ENCODE results near the gene CCR7. TPM values are rescaled to one million over a fixed set of nuclear protein-coding genes. Genes with fewer than 3 reads are reported as not detected.

Gene CCR7
- total and polyA plus RNA-seq, 7 experiments from 2014 or later = 153 to 2,301 (median 633) TPM

- Histone ChIP-seq H3K27me3 (ENCODE audit: control insufficient read depth in 2 of 2, insufficient read depth in 2 of 2, low read length in 2 of 2) (no peaks in the 10 kb centered on the region), H3K27ac (ENCODE audit: low read depth, low read length) (peak overlapping the region; percentile 71), H3K4me3 (ENCODE audit: low read length) (peak overlapping the region; percentile 19), H3K36me3 (ENCODE audit: control insufficient read depth in 2 of 3, insufficient read depth in 3 of 3, low read length in 3 of 3) (no peaks in the 10 kb centered on the region), H3K4me1 (ENCODE audit: control insufficient read depth in 2 of 2, insufficient read depth in 2 of 2, low read length in 2 of 2) (peaks cover 67 to 74% of the 10 kb centered on the region in 2 donors), H3K9me3 (ENCODE audit: control insufficient read depth in 2 of 3, low read length in 3 of 3) (no peaks in the 10 kb centered on the region)
- Mint-ChIP-seq H3K4me3 (peak overlapping the region; percentile 12 to 90 (median 72)), H3K27ac (peak overlapping the region; percentile 92 to 99 (median 97)), H3K36me3 (peaks cover 0 to 23% (median 0%) of the 10 kb centered on the region in 5 donors), H3K27me3 (peaks cover 0 to 3% (median 0%) of the 10 kb centered on the region in 5 donors), H3K4me1 (peaks cover 57 to 99% (median 87%) of the 10 kb centered on the region in 7 donors), H3K9me3 (peaks cover 0 to 8% (median 0%) of the 10 kb centered on the region in 11 donors)
- ATAC-seq (no peak), DNase-seq (peak in 1 of 9 donors; percentile 15)
- POLR2A ChIA-PET = interaction anchor here (0.6 to 45.4 kb wide), 23 partner anchors 10 to 226 kb away, joined by 3 to 1524 read pairs (median 5); partner anchors contain the start of genes CCR7, RARA and TOP2A
- CTCF ChIA-PET = interaction anchor here (0.6 to 9.2 kb wide), 38 partner anchors 9 to 587 kb away, joined by 3 to 88 read pairs (median 6); partner anchors contain the start of genes GJD3, IGFBP4 and TOP2A
- intact Hi-C loops (cut with micrococcal nuclease) = loop anchor here (1.0 to 2.0 kb wide), 16 partner anchors 7 to 315 kb away; partner anchors contain the start of genes IGFBP4 (in 1 of the 2) and WIPF2 (in 1 of the 2)
These were observed 31.4 kb downstream of the CCR7 start for GRCh38 chr17:40533896-40534295.

GRCh38 chr17:40532520-40533253 lies 32.6 kb downstream of the CCR7 start:
- no peaks in the 10 kb centered on the region for H3K9me3 ChIP-seq (ENCODE audit: control insufficient read depth in 2 of 3, low read length in 3 of 3)
- H3K36me3 ChIP-seq (ENCODE audit: control insufficient read depth in 2 of 3, insufficient read depth in 3 of 3, low read length in 3 of 3) = no peaks in the 10 kb centered on the region
- intact Hi-C loops (cut with micrococcal nuclease) = loop anchor here (1.0 to 2.0 kb wide), 16 partner anchors 9 to 314 kb away; partner anchors contain the start of genes IGFBP4 (in 1 of the 2) and WIPF2 (in 1 of the 2)
- ChIA-PET POLR2A (interaction anchor here (0.6 to 45.4 kb wide), 31 partner anchors 11 to 225 kb away, joined by 3 to 1524 read pairs (median 6); partner anchors contain the start of genes CCR7, IGFBP4, RARA and TOP2A), CTCF (interaction anchor here (0.6 to 9.2 kb wide), 49 partner anchors 10 to 588 kb away, joined by 3 to 88 read pairs (median 6); partner anchors contain the start of genes GJD3, IGFBP4 and TOP2A)
- no peak overlapping the region for H3K27ac ChIP-seq (ENCODE audit: low read depth, low read length)
- no peak for ATAC-seq
- H3K27ac Mint-ChIP-seq = peak overlapping the region; percentile 92 to 99 (median 97)
- H3K27me3 ChIP-seq (ENCODE audit: control insufficient read depth in 2 of 2, insufficient read depth in 2 of 2, low read length in 2 of 2) = no peaks in the 10 kb centered on the region
- DNase-seq = peak in 1 of 9 donors; percentile 6
- H3K4me1 ChIP-seq (ENCODE audit: control insufficient read depth in 2 of 2, insufficient read depth in 2 of 2, low read length in 2 of 2) = peaks cover 73 to 74% of the 10 kb centered on the region in 2 donors
- H3K4me1 Mint-ChIP-seq = peaks cover 58 to 99% (median 83%) of the 10 kb centered on the region in 7 donors
- no peak overlapping the region for H3K4me3 ChIP-seq (ENCODE audit: low read length)
- H3K27me3 Mint-ChIP-seq = peaks cover 0 to 3% (median 0%) of the 10 kb centered on the region in 5 donors
- peak overlapping the region in 8 of 10 donors; percentile 12 to 90 (median 78) for H3K4me3 Mint-ChIP-seq
- H3K36me3 Mint-ChIP-seq = peaks cover 0 to 29% (median 0%) of the 10 kb centered on the region in 5 donors
- H3K9me3 Mint-ChIP-seq = peaks cover 0 to 7% (median 0%) of the 10 kb centered on the region in 11 donors

GRCh38 chr17:40531051-40531991 lies 34.0 kb downstream of the CCR7 start:
- no peaks in the 10 kb centered on the region for H3K9me3 ChIP-seq (ENCODE audit: control insufficient read depth in 2 of 3, low read length in 3 of 3)
- H3K4me1 Mint-ChIP-seq = peaks cover 47 to 90% (median 70%) of the 10 kb centered on the region in 7 donors
- peak overlapping the region; percentile 15 for H3K4me3 ChIP-seq (ENCODE audit: low read length)
- H3K27ac Mint-ChIP-seq = peak overlapping the region; percentile 72 to 99 (median 92)
- peaks cover 0 to 9% (median 0%) of the 10 kb centered on the region in 11 donors for H3K9me3 Mint-ChIP-seq
- H3K27me3 Mint-ChIP-seq = peaks cover 0 to 3% (median 0%) of the 10 kb centered on the region in 5 donors
- intact Hi-C loops (cut with micrococcal nuclease) = no loop called here
- CTCF ChIA-PET = interaction anchor here (0.6 to 9.2 kb wide), 31 partner anchors 8 to 227 kb away, joined by 3 to 88 read pairs (median 9); partner anchors contain the start of genes IGFBP4 and TOP2A
- peak; percentile 14 for ATAC-seq
- peaks cover 63 to 67% of the 10 kb centered on the region in 2 donors for H3K4me1 ChIP-seq (ENCODE audit: control insufficient read depth in 2 of 2, insufficient read depth in 2 of 2, low read length in 2 of 2)
- no peaks in the 10 kb centered on the region for H3K27me3 ChIP-seq (ENCODE audit: control insufficient read depth in 2 of 2, insufficient read depth in 2 of 2, low read length in 2 of 2)
- POLR2A ChIA-PET = interaction anchor here (0.8 to 45.4 kb wide), 17 partner anchors 9 to 171 kb away, joined by 3 to 1524 read pairs (median 6); partner anchors contain the start of genes CCR7 and IGFBP4
- H3K36me3 Mint-ChIP-seq = peaks cover 0 to 34% (median 0%) of the 10 kb centered on the region in 5 donors
- no peak overlapping the region for H3K27ac ChIP-seq (ENCODE audit: low read depth, low read length)
- H3K36me3 ChIP-seq (ENCODE audit: control insufficient read depth in 2 of 3, insufficient read depth in 3 of 3, low read length in 3 of 3) = no peaks in the 10 kb centered on the region
- peak overlapping the region in 8 of 10 donors; percentile 0 to 78 (median 48) for H3K4me3 Mint-ChIP-seq
- DNase-seq = peak in 6 of 9 donors; percentile 39 to 84 (median 66)

- Mint-ChIP-seq H3K4me3 (peak overlapping the region in 4 of 10 donors; percentile 19 to 64 (median 52)), H3K9me3 (peaks cover 0 to 16% (median 2%) of the 10 kb centered on the region in 11 donors), H3K27ac (peak overlapping the region; percentile 72 to 99 (median 92)), H3K4me1 (peaks cover 42 to 86% (median 63%) of the 10 kb centered on the region in 7 donors), H3K36me3 (peaks cover 0 to 36% (median 0%) of the 10 kb centered on the region in 5 donors), H3K27me3 (peaks cover 0 to 3% (median 0%) of the 10 kb centered on the region in 5 donors)
- Histone ChIP-seq H3K9me3 (ENCODE audit: control insufficient read depth in 2 of 3, low read length in 3 of 3) (peaks cover 0 to under 1% (median 0%) of the 10 kb centered on the region in 3 experiments), H3K4me1 (ENCODE audit: control insufficient read depth in 2 of 2, insufficient read depth in 2 of 2, low read length in 2 of 2) (peaks cover 58 to 67% of the 10 kb centered on the region in 2 donors), H3K27me3 (ENCODE audit: control insufficient read depth in 2 of 2, insufficient read depth in 2 of 2, low read length in 2 of 2) (no peaks in the 10 kb centered on the region), H3K4me3 (ENCODE audit: low read length) (no peak overlapping the region), H3K36me3 (ENCODE audit: control insufficient read depth in 2 of 3, insufficient read depth in 3 of 3, low read length in 3 of 3) (no peaks in the 10 kb centered on the region), H3K27ac (ENCODE audit: low read depth, low read length) (no peak overlapping the region)
- ChIA-PET CTCF (interaction anchor here (1.0 to 5.4 kb wide), 6 partner anchors 13 to 172 kb away, joined by 4 to 34 read pairs (median 16); no protein-coding TSS in a partner anchor), POLR2A (interaction anchor here (1.3 to 45.4 kb wide), 3 partner anchors 9 to 32 kb away, joined by 3 to 1524 read pairs (median 5); partner anchors contain the start of gene CCR7)
- intact Hi-C loops (cut with micrococcal nuclease) = no loop called here
- DNase-seq (no peak), ATAC-seq (no peak)
These were observed 34.7 kb downstream of the CCR7 start for GRCh38 chr17:40530531-40530994.

- Histone ChIP-seq H3K36me3 (ENCODE audit: control insufficient read depth in 2 of 3, insufficient read depth in 3 of 3, low read length in 3 of 3) (no peaks in the 10 kb centered on the region), H3K4me3 (ENCODE audit: low read length) (no peak overlapping the region), H3K27ac (ENCODE audit: low read depth, low read length) (no peak overlapping the region), H3K4me1 (ENCODE audit: control insufficient read depth in 2 of 2, insufficient read depth in 2 of 2, low read length in 2 of 2) (peaks cover 58 to 67% of the 10 kb centered on the region in 2 donors), H3K27me3 (ENCODE audit: control insufficient read depth in 2 of 2, insufficient read depth in 2 of 2, low read length in 2 of 2) (no peaks in the 10 kb centered on the region), H3K9me3 (ENCODE audit: control insufficient read depth in 2 of 3, low read length in 3 of 3) (peaks cover 0 to 4% (median 0%) of the 10 kb centered on the region in 3 experiments)
- CTCF ChIA-PET = interaction anchor here (1.0 to 5.4 kb wide), 3 partner anchors 25 to 129 kb away, joined by 4 to 34 read pairs (median 8); no protein-coding TSS in a partner anchor
- intact Hi-C loops (cut with micrococcal nuclease) = no loop called here
- DNase-seq = no peak
- H3K27ac Mint-ChIP-seq = peak overlapping the region in 6 of 9 donors; percentile 36 to 99 (median 88)
- H3K4me3 Mint-ChIP-seq = peak overlapping the region in 2 of 10 donors; percentile 19 to 64
- H3K9me3 Mint-ChIP-seq = peaks cover 0 to 22% (median 8%) of the 10 kb centered on the region in 11 donors
- ATAC-seq = no peak
- H3K4me1 Mint-ChIP-seq = peaks cover 42 to 86% (median 63%) of the 10 kb centered on the region in 7 donors
- peaks cover 0 to 3% (median 0%) of the 10 kb centered on the region in 5 donors for H3K27me3 Mint-ChIP-seq
- peaks cover 3 to 40% (median 5%) of the 10 kb centered on the region in 5 donors for H3K36me3 Mint-ChIP-seq
- POLR2A ChIA-PET = interaction anchor here (0.8 to 45.4 kb wide), 4 partner anchors 10 to 33 kb away, joined by 3 to 1524 read pairs (median 4); partner anchors contain the start of gene CCR7
These were observed 35.3 kb downstream of the CCR7 start for GRCh38 chr17:40529991-40530390.
